ENCODE measurements around the gene ZNF322.

Gene ZNF322

GRCh38 chr6:26613689-26614683 lies 45.6 kb downstream of the ZNF322 start:
- DNase-seq (ENCODE audit: low spot score), result no peak

- DNase-seq (ENCODE audit: low spot score), result no peak
Observed at GRCh38 chr6:26613201-26613600, 46.3 kb downstream of the ZNF322 start.

- DNase-seq (ENCODE audit: low spot score), result no peak
Observed at GRCh38 chr6:26611599-26611998, 47.9 kb downstream of the ZNF322 start.

DNA sequence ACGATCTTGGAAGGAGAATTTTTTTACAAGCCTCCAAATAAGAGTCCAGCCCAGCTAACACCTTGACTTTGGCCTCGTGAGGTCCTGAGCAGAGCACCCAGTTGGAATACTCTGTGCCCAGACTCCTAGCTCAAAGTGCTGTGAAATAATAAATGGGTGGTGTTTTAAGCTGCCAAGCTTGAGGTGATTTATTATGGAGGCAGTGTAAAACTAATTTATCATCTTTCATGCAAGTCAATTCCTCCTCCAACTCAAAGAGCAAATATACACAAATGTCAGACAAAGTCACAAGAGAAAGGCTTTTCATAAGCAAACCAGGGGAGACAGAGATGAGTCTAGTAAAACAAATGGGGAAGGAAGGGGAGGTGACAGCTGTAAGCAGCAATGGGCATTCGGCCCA lies 50.1 kb downstream of the ZNF322 start:
- no peak for DNase-seq (ENCODE audit: low spot score)

DNA sequence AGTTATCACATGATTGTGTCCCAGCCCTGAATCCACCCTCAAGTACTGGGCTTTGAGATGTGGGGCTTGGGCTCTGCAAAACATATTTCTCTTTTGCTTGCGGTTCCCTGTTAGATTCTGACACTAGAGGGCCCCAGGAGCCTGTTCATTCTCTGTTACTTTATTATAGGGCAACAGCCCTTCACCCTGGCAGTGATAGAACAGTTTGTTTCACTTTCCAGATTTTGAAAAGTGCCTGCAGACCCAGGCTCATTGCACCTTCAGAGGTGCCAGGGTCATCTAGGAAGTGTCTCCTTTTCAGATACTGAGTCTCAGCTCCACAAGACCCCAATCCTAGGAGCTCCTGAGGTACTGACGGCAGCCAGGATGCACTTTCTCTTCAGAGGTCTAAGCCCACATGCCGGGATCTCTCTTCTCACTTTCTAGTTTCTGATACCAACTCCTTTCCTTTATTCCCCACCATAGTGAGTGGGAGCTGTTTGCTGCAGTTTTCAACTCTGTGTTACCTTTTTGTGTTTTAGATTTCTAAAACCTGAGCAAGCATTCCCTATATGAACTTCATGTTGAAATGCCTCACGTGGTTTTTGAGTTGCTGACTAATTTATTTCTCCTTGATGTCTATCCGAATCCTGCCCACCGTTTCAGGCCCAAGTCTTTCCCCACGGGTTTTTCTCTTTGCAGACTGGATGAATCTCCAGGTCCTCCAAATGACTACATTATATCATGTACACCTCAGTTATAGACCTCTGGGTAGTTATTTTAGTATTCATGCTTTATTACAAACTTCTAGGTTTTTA lies 51.9 kb downstream of the ZNF322 start:
- DNase-seq (ENCODE audit: low spot score), result peak; percentile 75

DNA sequence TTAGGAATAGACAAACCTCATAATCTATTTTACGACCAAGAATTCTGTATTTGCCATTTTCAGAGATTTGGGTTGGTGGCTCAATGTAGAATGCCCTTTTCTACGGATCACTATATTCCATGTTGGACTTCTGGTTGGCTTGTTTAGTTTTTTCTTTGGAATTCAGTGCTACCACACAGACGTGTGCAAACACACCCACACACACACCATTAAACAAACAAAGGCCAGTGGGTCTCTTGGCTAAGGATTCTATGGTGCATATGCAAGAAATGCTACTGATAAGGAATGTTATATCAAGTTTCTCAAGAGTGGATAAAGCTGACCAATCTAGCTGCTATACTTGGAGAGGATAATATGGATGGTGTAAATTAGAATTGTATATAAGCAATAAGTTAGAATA lies 54.7 kb downstream of the ZNF322 start:
- DNase-seq (ENCODE audit: low spot score), result no peak

- DNase-seq (ENCODE audit: low spot score), result no peak
Observed at GRCh38 chr6:26604026-26604425, 55.5 kb downstream of the ZNF322 start.

- DNase-seq (ENCODE audit: low spot score), result no peak
Observed at GRCh38 chr6:26602262-26602661, 57.3 kb downstream of the ZNF322 start.

DNA sequence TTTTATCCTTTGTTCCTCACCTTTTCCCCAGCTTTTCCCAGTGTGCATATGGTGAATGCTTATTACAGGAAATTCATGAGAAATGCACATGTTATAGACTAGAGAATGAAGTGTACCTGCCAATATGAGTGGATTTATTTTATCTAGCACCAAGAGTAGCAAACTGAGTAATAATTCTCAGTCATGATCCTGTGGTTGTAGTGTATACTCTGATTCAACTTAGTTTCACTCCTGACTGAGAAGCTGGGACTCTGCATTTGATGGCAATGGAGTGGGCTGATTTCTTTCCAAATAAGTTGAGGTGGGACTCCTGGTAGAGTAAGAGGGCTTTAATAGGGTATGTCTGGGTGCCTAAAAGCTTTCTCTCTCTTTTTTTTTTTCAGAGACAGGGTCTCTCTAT lies 58.8 kb downstream of the ZNF322 start:
- no peak for DNase-seq (ENCODE audit: low spot score)

DNA sequence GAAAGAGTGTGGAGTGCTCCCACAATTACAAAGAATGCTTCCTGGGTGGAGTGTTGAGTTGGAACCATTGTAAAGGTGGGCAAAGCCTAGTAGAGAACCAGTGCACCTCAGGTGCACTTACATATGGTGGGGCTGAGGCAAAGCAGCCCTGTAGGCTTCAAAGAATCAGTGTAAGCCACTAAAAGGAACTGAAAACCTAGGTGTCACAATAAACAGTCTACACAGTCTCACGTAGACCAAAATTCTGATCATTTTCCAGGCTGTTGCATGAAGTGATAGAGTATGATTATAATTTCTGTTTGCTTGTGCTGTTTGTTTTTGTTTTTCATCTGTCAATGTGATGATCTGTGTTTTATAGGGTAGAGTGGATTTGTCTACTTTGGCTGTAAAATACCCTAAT lies 60.0 kb downstream of the ZNF322 start:
- no peak for DNase-seq (ENCODE audit: low spot score)

DNA sequence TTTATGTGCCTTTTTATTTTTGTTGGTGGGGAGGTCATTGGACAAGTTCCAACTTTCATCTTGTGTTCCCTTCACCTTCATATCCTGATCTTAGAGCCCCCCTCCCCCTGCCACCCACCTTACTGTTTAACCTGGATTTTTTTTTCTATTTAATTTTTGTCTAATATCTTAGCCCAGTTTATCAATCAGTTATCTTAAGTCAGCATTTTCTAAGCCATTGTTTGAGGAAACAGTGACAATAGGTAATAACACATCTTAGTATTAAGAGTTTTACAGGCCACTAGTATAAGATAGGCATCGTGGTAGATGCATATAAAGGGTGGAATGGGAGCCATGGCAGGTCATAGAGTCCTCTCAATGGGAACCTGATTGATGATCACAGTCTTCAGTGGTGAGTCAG lies 60.4 kb downstream of the ZNF322 start:
- no peak for DNase-seq (ENCODE audit: low spot score)

GRCh38 chr6:26598267-26598666 lies 61.3 kb downstream of the ZNF322 start:
- DNase-seq (ENCODE audit: low spot score), result no peak

- no peak for DNase-seq (ENCODE audit: low spot score)
Observed at GRCh38 chr6:26597821-26598220, 61.7 kb downstream of the ZNF322 start.

DNA sequence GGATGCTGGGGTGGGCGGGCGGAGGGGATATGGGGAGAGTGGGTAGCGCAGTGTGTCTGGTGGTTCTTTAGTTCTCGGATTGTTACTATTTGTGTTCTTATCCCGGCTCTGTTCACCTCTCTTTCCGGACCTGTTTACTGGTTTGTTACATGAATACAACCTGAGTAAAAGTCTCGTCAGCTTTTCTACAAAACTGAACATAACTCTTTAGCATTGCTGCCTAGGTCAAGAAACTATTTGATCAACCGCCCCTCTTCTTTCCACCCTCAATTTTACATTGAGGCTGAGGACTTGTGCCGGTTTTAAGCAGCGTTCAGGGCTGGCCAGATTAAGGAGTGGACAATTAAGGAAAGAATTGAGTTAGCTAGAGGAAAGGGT lies 62.2 kb downstream of the ZNF322 start:
- no peak for DNase-seq (ENCODE audit: low spot score)

DNA sequence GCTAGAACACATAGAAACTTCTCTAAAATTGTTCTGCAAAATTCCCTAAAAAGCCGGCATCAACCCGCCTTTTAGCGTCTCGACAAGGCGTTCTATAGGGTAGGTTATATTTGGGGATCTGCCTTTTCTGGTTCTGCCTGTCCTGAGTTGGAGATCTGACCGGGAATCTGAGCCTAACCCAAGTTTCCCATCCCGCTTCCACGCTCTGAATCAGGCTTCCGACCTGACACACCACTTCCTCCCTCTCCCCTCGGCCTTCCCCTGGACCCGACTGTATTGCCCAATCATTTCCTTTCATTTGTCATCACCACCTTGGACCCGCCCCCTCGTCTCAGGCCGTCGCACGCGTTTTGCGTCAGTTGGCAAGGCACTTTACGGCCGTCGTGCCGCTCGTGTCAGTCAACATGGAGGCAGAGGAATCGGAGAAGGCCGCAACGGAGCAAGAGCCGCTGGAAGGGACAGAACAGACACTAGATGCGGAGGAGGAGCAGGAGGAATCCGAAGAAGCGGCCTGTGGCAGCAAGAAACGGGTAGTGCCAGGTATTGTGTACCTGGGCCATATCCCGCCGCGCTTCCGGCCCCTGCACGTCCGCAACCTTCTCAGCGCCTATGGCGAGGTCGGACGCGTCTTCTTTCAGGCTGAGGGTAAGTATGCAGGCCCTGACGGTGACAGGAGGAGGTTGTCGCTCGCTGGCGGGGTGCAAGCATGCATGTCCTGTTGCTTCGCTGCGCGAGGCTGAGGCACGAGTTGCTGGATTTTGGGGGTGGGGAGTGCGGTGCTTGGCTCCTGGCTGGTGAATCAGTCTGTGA lies 62.8 kb downstream of the ZNF322 start, which contains the start of gene ABT1:
Gene ABT1 (plus strand): TSS at position 375 of the 810 bp plus-strand sequence. CDS start 30 bp downstream, at position 405.
- DNase-seq (ENCODE audit: low spot score), result peak; percentile 95

- DNase-seq (ENCODE audit: low spot score), result peak; percentile 89
Observed at GRCh38 chr6:26595669-26596269, 63.8 kb downstream of the ZNF322 start.

DNA sequence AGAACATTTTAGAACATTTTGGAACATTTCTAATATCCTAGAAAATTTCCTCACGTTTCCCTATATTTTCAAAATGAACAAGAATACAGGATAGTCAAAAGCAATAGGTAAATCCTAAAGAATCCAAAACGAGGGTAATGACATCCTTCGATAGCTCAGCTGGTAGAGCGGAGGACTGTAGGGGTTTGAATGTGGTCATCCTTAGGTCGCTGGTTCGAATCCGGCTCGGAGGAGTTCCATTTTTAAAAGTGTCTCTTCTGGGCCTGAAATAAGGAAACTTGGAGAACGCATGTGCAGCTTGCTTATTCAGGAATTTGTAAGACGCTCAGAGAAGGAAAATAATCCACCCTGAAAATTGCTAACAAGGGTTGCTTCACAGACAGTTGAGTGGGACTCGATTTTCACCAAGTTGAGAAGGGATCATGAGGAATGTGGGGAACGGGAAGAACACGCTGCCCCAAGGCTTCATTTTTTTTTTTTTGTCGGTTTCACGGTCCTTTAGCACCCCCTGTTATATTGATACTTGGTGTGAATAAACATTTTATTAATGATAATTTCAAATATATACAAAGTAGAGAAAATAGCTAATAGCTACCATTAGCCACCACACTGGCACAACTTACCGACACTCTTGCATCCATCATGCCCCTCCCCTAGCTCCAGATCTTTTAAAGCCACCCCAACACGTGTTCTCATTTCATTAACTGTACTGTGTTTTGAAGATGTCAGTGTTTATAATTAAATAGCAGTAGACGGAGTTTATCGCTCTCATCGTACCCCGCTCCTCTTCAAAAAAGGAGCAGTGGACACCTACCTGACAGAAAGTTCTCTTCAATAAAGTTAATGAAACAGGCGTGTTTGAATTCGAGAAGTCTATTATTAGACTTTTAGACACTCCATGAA lies 64.6 kb downstream of the ZNF322 start:
- DNase-seq (ENCODE audit: low spot score), result no peak

DNA sequence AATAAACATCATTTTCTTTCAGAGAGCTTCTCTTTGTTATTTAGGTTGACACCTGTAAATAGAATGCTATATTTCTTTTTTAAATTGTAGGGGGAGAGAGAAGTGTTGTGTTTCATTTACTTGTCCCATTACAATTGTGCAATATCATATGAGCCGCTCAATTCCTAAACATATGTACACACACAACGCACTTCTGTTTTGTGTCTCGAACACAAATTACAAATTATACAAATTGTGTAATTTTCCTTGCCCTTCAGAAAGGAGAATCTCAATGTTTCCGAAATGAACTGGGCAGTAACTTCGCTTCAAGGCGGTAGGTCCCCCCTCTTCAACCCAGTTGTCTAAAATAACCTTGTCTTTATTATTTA lies 65.4 kb downstream of the ZNF322 start:
- no peak for DNase-seq (ENCODE audit: low spot score)

DNA sequence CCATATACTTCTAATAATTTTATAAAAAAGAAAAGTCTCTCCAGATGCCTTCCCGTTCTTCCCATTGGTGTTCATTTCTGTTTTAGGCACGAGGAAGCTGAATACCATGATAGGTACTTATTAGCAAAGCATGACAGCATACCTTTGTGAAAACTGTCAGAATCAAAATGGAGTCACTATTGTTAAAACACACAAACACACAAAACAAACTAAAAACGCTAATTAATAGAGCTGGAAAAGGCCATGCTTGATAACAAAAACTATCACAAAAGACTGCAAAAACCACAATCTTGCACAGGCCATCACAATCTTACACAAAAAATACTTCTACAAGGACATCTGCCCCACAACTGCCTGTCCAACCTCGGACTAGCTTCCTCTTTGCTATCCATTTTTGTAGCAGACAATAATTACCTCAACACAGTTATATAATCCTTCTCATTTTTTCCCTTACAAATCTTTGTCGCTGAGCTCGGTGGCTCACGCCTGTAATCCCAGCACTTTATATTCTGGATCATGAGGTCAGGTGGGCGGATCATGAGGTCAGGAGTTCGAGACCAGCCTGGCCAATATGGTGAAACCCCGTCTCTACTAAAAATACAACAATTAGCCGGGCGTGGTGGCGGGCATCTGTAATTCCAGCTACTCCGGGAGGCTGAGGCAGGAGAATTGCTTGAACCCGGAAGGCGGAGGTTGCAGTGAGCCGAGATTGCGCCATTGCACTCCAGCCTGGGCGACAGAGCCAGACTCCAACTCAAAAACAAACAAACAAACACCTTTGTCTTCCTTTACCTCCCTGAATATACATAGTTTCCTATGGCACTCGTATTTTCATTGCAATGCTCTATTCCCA lies 66.0 kb downstream of the ZNF322 start:
- DNase-seq (ENCODE audit: low spot score), result no peak

- no peak for DNase-seq (ENCODE audit: low spot score)
Observed at GRCh38 chr6:26592649-26593048, 66.9 kb downstream of the ZNF322 start.
